ENCODE measurements around the gene PRR35.

PRR35 gene

DNA sequence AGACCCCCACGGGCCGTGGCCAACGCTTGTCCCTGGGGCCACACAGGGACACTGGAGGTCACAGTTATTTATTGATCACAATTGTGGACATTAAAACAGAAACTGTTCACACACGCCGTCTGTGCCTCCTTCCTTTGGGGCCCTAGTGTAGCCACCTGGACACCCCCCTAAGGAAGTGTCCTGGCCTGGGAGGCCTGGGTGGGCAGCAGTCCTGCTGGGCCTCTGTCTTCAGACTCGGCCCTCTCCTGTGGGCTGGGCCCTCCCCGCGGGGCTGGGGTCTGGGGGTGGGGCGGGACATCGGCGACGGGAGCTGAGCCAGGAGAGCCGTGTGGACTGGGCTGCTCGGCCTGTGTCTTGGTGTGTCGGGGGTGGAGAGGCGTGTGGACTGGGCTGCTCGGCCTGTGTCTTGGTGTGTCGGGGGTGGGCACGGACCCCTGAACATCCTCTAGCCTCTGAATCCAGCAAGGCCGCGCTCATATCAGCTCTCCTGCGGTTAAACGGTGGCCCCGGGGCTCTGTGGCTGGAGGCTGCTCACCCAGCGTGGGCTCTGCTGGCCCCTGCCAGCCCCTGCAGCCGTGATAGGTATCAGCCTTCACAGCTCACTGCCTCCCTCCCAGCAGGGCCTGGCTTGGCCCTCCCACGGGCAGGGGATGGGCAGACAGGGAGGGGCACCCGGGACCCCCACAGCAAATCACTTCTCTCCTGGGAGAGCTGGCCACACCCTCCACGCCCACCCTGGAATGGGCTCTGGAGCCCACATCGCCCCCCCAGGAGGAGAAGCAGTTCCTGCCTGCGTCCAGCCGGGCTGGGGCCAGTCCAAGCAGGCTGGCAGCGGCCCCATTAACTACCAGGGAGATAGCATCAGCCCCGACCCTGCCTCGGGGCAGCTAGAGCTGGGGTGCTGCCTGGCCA lies 5.5 kb downstream of the PRR35 start:
- no peak for DNase-seq

DNA sequence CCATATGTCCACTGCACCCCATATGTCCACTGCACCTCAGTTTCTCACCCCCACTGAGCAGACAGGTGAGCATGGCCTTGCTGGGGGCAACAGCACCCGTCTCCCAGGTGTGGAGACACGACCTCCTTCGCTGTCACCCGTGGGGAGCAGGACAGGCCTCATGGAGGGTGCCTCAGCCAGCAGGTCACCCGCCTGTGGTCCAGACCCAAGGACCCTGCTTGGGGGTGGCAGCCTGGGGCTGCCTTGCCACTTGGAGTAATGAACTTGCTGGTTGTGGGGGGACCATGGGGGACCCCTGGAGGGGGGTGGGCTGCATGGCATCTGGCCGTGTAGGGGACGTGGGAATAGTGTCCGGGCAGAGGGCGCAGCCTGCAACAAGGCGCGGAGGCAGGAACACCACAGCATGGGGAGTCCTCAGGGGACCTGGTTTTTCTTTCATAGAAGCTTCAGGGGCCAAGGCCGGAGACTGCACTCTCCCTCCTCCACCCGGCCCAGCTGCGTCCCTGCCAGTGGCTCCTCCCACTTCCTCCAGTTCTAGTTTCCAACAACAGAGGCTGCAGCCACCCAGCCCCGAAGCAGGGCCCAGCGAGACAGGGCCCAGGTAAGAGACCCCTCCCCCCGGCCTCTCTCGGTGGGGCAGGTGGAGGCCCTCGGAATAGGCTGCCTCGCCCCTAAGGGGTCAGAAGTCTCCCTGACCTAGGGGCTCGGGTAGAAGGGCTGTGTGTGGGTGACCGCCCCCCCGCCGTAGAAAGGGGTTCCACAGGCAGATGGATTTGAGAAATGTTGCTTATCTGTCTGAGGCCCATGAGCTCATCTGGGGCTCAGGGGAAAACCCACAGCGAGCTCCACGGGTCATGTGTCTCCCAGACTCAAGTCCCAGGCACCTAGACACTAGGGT lies 6.5 kb downstream of the PRR35 start, which contains the start of gene NHLRC4:
Gene NHLRC4, plus strand, starts transcription at position 531 of the 898 bp plus-strand sequence. CDS start 1,043 bp downstream, outside the sequence.
- DNase-seq = no peak

DNA sequence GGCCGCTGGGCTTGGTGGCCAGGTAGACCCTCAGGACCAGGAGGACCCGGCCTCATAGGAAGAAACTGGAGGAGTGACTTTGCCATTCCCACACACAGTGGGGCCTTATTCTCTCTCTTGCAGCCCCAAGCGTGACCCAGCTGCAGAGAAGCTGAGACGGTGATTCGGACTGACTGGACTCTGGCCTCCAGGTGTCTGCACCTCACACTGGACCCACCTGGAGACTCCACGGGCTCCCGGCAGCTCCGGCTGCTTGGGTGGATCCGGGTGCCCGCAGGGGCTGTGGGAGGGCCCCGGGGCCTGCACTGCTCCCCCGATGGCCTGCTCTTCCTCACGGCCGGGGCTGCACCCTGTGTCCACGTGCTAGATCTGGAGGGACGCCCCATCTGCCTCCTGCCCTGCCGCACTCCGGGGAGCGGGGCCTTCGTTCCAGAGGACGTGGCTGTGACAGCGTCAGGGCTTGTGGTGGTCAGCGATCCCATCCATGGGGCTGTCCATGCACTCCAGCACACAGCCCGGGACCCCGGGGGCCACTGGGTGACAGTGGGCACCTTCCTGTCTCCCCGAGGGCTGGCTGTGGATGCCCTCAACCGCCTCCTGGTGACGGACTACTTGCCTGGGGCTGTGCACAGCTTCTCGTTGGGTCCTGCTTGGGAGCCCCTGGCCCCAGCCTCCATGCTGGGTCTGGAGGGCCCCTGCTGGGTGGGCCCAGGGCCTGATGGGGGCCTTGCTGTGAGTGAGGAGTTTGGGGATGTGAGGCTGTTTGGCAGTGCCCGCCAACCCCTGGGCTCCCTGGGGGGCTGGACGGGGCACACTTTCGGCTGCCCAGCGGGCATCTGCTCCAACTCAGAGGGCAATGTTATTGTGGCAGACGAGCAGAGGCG lies 7.4 kb downstream of the PRR35 start:
- no peak for DNase-seq

DNA sequence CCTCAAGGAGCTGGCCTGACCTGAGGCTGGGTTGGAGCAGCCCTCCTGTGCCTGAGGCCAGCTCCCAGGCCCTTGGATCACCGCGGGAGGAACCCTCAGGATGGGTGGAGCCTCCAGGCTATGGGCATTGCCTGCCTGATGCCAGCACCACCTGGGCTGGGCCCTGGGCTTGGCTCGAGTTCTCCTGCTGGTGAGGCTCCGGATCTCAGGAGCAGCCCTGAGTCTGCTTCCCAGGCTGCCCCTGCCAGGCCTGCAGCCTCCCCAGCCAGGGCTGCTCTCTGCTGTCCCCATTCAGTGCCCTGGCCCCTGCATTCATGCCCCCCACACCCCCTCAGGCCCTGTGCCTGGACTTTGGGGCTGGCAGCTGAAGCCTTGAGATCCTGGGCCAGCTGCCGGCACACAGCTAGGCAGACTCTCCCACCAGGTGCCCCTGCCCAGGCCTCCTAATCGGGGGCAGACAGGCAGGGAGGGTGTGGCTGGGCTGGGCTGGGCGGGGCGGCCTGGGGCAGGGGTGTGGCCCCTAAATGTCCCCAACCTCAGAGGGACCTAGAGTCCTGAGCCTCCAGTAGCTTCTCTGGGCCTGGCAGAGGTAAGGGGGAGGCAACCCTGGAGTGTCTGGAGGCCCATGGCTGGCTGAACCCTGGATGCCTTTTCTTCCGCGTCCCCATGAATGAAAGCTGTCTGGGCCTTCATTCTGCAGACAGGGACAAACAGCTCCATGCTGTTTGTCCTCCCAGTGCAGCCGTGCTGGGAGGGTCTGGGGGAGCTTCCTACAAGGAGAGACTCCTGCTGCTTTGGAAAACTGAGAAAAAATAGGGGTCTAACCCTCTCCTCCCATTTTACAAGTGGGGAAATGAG lies 8.4 kb downstream of the PRR35 start:
- DNase-seq = no peak

DNA sequence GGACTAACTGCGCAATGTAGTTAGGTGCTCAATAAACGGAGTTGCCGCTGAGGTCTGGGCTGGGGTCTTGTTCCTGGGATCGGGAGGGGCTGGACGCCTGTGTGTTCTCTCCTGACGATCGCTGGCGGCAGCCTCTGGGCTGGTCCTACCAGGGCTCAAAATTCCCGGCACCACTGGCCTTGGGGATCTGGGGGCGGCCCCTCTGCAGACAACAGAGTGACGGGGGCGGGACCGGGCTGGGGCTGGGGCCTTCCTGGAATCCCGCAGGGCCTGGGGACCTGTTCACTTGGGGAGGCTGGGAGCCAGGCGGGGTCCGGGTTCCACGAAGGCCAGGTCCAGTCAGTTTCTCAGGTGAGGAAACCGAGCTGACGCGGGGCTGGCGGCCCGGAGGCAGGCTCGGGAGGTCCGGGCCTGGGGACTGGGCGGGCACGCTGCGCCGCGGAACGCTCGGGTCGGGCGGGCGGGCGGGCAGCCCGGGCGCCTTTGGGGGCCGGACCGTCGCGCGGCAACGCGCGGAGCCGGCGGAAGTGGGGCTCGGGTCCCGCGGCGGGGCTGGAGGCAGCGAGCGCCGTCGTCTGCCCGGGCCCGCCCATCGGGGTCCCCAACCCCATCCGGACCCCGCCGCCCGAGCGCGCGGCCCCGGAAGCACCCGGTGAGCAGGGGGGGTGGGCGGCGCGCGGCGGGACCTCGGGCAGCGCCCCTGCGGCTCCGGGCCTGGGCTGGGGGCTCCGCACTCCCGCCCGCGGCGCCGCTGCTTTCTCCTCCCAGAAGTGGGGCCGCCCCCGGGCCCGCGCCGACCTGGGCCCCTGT lies 9.5 kb downstream of the PRR35 start, which contains the start of gene PIGQ:
Gene PIGQ, plus strand, starts transcription at position 524 of the 810 bp plus-strand sequence. CDS start 4,107 bp downstream, outside the sequence.
- no peak for DNase-seq

DNA sequence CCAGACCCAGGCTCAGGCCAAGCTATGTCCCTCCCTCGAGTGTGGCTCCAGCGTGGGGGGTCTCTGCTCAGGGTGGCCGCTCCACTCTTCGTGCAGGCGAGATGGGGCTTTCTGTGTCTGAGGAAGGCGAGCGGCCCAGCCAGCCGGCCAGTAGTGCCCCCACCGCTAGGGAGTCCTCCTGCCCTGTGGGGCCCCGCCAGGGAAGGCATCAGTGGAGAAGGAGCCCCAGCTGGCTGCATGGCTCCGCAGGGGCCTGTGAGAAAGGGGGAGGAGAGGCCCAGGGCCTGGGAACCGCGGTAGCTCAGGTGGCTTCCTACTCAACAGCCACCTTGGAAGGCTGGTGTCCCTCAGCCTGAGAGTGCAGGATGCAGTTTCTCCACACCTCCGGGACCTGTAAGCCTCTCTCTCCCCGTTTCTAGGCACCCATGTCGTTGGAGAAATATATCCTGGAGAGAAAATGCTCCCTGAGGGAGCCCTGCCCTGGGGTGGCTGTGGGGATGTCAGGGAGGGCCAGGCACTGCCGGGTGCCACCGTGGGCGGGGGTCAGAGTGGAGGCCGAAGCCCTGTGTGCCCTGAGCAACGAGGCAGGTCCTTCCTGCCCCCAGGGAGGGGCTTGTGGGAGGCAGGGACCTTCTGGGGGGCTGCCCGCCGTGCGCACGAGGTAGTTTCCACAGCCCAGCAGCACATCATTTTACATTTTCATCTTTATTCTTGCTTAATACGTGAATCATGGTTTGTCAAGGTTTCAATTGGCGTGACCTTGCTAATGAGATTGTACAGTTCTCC lies 12.9 kb downstream of the PRR35 start:
- DNase-seq = no peak

DNA sequence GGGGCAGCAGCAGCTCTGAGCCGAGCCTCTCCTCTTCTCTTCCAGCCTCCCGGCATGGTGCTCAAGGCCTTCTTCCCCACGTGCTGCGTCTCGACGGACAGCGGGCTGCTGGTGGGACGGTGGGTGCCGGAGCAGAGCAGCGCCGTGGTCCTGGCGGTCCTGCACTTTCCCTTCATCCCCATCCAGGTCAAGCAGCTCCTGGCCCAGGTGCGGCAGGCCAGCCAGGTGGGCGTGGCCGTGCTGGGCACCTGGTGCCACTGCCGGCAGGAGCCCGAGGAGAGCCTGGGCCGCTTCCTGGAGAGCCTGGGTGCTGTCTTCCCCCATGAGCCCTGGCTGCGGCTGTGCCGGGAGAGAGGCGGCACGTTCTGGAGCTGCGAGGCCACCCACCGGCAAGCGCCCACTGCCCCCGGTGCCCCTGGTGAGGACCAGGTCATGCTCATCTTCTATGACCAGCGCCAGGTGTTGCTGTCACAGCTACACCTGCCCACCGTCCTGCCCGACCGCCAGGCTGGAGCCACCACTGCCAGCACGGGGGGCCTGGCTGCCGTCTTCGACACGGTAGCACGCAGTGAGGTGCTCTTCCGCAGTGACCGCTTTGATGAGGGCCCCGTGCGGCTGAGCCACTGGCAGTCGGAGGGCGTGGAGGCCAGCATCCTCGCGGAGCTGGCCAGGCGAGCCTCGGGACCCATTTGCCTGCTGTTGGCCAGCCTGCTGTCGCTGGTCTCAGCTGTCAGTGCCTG lies 14.0 kb downstream of the PRR35 start:
- no peak for DNase-seq

DNA sequence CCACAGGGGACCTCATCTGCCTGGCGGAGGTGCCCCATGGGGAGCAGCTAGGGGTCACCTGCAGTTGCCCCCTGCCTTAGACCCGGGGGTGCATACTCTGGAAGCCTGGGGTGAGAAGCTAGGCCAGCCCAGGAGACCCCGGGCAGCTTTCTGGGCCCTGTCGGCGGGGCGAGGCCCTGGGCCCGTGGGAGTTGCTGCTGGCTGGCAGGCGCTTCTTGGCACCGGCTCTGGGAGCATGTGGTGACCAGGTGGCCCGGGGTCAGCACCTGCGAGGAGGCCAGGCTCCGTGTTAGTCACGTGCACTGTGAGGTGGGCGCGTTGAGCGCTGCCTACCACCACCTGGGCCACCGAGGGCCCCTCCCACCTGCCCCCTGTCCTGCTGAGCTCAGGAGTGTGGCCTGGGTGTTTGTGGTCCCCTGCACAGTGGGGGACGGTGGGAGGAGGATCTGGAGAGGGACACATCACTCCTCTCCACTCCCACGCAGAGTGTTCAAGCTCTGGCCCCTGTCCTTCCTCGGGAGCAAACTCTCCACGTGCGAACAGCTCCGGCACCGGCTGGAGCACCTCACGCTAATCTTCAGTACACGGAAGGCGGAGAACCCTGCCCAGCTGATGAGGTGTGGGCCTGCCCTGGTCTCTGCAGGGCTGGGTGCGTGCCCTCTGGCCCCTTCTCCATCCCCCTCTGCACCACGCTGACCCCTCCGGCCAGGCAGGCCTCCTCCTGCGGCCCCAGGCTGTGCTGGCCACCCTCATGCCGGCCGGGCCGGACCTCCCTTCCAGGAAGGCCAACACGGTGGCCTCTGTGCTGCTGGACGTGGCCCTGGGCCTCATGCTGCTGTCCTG lies 15.4 kb downstream of the PRR35 start:
- DNase-seq = no peak

DNA sequence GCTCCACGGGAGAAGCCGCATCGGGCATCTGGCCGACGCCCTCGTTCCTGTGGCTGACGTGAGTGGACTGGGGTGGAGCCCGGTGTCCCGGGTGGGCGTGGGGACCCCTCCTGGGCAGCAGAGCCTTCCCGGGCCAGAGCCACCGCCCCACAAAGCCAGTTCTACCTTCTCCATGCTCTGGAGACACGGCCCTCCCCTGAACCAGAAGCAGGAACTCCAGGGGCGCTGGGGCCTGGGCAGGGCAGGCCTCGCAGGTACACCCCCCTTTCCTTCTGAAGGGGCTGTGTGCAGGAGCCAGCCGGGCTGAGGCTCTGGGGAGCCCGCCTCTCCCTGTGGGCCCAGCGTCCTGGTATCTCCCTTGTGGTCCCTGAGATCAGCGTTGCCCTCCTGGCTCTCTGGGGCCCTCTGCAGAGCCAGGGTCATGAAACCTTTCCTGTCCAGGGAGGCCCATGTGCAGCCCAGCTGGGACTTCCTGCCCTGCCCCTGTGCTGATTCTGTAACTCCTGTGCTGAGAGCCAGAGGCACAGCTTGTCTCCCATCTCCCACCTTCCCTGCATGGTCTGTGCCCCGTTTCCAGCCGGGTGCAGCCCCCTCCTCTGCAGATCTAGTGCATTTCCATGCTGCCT lies 16.1 kb downstream of the PRR35 start:
- no peak for DNase-seq

DNA sequence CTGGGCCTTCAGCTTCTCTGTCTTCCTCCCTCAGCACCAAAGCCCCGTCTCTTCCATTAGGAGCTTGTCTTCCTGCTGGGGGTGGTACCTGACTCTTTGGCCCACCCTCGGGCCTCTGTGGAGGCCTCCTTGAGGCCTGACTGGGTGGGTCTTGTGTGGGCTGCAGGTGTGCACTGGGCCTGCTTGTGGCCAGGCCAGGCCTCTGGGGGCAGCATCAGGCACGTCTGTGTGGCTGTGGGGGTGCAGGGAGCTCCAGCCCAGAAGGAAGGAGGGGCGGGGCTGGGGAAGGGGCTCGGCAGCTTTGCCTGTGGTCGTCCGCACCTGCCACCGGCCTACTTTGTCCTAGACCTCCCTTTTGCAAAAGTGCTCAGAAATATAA lies 16.6 kb downstream of the PRR35 start:
- DNase-seq = no peak

DNA sequence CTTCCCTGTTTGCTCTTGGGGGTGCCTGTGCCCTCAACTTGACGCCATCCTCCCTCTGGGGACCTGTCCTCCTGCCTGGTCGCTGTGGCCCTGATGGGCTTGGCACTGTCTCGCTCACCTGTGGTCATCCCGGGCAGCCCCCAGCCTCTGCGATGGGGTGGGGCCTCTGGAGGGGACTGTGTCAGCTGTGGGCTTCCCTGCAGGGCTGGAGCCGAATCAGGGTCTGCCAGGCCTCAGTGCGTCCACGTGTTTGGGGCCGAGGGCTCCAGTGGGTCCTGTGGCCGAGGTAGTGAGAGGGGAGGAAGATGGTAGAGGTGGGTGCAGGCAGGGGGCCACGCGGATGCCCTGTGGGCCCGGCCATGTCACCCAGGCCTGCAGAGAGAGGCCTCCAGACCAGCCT lies 17.6 kb downstream of the PRR35 start:
- no peak for DNase-seq

DNA sequence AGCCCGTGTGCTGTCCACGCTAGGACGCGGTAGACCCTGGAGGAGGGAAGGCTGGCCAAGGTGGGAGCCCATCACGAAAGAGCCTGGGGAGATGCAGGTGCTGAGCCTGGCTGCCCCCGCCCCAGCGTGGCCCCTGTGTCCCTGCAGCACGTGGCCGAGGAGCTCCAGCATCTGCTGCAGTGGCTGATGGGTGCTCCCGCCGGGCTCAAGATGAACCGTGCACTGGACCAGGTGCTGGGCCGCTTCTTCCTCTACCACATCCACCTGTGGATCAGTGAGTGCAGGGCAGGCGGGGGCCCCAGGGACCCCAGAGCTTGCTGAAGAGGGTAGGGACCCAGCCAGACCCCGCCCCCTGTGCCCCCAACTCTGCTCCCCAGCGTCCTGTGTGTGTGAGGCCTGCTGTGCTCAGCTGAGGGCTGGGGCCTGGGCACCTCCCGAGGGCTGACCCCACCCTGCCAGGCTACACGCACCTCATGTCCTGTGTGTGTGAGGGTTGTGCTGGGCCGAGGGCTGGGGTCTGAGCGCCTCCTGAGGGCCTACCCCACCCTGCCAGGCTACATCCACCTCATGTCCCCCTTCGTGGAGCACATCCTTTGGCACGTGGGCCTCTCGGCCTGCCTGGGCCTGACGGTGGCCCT lies 18.2 kb downstream of the PRR35 start:
- no peak for DNase-seq

DNA sequence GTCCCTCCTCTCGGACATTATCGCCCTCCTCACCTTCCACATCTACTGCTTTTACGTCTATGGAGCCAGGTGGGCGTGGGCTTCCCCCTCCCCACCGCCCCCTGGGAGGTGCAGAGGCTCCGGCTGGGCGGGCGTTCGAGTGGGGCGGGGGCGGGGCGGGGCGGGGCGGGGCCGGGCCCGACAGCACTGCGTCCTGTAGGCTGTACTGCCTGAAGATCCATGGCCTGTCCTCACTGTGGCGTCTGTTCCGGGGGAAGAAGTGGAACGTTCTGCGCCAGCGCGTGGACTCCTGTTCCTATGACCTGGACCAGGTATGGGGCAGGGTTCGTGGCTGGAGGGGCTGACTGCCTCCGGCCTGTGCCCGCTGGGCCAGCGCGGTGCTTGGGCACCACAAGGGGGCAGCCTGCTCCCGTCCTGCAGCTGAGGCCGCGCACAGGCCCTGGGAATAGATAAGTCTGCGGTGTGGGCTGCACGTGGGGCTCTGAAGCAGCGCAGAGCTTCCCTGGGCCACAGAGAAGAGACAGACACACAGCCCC lies 18.7 kb downstream of the PRR35 start:
- DNase-seq = no peak

DNA sequence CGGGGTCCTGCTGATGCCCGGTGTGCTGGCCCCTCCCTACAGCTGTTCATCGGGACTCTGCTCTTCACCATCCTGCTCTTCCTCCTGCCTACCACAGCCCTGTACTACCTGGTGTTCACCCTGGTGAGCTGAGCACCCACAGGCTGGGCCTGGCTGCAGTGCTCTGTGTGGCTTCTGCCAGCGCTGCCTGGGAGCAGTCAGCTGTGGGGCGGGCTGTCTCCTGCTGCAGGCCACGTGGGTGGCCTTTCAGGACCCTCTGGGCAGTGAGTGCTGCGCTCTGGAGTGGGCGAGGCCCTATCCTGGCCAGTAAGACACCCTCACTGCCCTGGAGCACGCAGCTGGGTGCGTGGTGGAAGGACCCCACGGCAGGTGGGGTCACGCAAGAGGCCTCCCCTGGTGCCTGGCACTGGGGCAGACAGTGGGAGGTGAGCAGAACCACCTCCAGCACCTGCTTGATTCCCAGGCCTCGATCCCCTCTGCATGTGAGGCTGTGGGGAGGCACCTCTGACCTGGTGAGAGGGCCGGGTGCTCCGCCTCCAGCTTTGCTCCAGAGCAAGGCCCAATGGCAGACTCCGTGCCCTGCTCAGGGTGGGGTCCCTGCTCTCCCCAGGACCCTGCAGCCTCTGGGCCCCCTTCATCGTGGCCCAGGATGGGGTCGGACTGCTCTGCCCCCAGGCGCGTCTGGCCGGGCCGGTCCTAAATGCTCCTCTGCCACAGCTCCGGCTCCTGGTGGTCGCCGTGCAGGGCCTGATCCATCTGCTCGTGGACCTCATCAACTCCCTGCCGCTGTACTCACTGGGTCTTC lies 20.1 kb downstream of the PRR35 start:
- DNase-seq = no peak

DNA sequence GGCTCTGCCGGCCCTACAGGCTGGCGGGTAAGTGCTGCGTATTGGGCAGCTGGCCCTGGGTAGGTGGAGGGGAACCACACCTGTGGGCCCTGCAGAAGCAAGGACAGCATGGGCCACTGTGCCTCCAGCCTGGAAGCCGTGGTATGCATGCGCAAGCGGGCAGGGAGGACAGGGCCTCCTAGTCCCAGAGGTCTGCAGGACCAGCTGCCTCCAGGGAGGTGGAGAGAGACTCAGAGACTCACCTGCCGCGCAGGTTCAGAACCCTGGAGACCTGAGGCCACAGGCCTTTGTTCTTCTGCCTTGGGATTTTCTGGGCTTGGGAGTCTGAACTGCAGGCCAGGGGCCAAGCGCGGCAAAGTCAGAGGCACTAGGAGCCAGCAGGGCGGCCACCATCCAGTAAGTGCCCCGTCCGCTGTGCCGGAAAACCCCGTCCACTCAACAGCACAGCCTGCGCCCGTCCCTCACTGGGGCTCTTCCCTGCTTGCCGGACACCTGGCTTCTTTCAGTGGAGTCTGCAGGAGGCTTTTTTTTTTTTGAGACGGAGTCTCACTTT lies 20.8 kb downstream of the PRR35 start:
- no peak for DNase-seq

DNA sequence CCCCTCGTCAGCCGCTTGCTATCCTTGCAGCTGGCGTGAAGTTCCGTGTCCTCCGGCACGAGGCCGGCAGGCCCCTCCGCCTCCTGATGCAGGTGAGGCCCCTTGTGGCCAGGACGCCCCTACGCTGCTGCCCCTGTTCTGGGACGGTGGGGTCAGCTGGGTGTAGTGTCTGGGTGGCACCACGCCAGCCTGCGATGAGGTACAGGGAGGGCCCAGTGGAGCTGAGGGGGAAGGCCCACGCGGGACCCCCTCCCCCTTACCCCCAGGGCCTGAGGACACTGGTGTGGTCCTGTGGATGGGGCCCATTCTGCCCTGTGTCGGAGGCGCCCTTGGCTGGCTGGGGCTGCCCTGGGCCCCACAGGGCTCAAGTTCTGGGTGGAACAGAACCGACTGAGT lies 22.0 kb downstream of the PRR35 start:
- DNase-seq = no peak
